Keratinocyte (primary cell): ENCODE measurements around the gene ZNF664. TPM values are rescaled to one million over a fixed set of nuclear protein-coding genes. Genes with fewer than 3 reads are reported as not detected.
A peak's percentile ranks its signal among the peaks of the same experiment; 100 is the strongest.

Experiments
- DNase-seq: peaks from one replicate; pipeline ENCODE4 v3.0.0-alpha.2; 2011; ENCODE audit warnings: low read depth, missing footprints, low spot score
- FAIRE-seq: peaks from 2 replicates; lab custom pipeline; 2011; peaks lifted over from hg19 to GRCh38; lab: Jason Lieb, UNC
- H2AFZ ChIP-seq: 2 replicates; pipeline ENCODE4 v1.6.0; 2012; ENCODE audit warnings: low read length, control low read depth, inconsistent platforms; ENCODE audit not compliant: control insufficient read depth
- H3K27ac ChIP-seq: 2 replicates; pipeline ENCODE4 v1.5.1; 2011; ENCODE audit warnings: low read length; ENCODE audit not compliant: control insufficient read depth, insufficient read depth
- H3K27me3 ChIP-seq: 3 replicates; pipeline ENCODE4 v1.6.0; 2011; ENCODE audit warnings: low read length; ENCODE audit not compliant: control insufficient read depth, insufficient read depth; ENCODE audit errors: extremely low read depth
- H3K36me3 ChIP-seq, 2 experiments: 2 replicates in 1 of 2; 3 replicates in 1 of 2; pipeline ENCODE4 v1.5.1; 2011; ENCODE audit warnings: low read length in 2 of 2, mild to moderate bottlenecking in 1 of 2; ENCODE audit not compliant: control insufficient read depth in 2 of 2, insufficient read depth in 2 of 2; ENCODE audit errors: extremely low read depth in 1 of 2
- H3K4me1 ChIP-seq: 3 replicates; pipeline ENCODE4 v1.5.1; 2011; ENCODE audit warnings: low read length; ENCODE audit not compliant: control insufficient read depth, insufficient read depth; ENCODE audit errors: extremely low read depth
- H3K4me2 ChIP-seq: 3 replicates; pipeline ENCODE4 v1.6.0; 2011; ENCODE audit warnings: low read depth, low read length; ENCODE audit not compliant: control insufficient read depth, insufficient read depth; ENCODE audit errors: extremely low read depth
- H3K4me3 ChIP-seq, 3 experiments: fragments of 200-600 bp in 1 of 3; sonication (generic) in 1 of 3; 2 replicates in 2 of 3; 3 replicates in 1 of 3; pipeline ENCODE4 v1.5.1; 2011 to 2016; ENCODE audit warnings: low read length in 3 of 3, mild to moderate bottlenecking in 3 of 3, control low read depth in 2 of 3, inconsistent platforms in 1 of 3, low read depth in 1 of 3, mixed read lengths in 1 of 3, mixed run types in 1 of 3, moderate library complexity in 1 of 3; ENCODE audit not compliant: control insufficient read depth in 2 of 3, insufficient read depth in 2 of 3; ENCODE audit errors: extremely low read depth in 1 of 3
- H3K79me2 ChIP-seq: 2 replicates; pipeline ENCODE4 v1.6.0; 2012; ENCODE audit warnings: low read length; ENCODE audit not compliant: control insufficient read depth, insufficient read depth
- H3K9ac ChIP-seq: 3 replicates; pipeline ENCODE4 v1.6.0; 2011; ENCODE audit warnings: low read length; ENCODE audit not compliant: control insufficient read depth, insufficient read depth; ENCODE audit errors: extremely low read depth
- H3K9me1 ChIP-seq: 3 replicates; pipeline ENCODE4 v1.6.0; 2011; ENCODE audit warnings: low read length; ENCODE audit not compliant: control insufficient read depth, insufficient read depth; ENCODE audit errors: extremely low read depth
- H3K9me3 ChIP-seq: 2 replicates; pipeline ENCODE4 v1.5.1; 2012; ENCODE audit warnings: low read depth, low read length; ENCODE audit not compliant: control insufficient read depth
- H4K20me1 ChIP-seq: 3 replicates; pipeline ENCODE4 v1.6.0; 2011; ENCODE audit warnings: low read length; ENCODE audit not compliant: control insufficient read depth, insufficient read depth; ENCODE audit errors: extremely low read depth
- CTCF ChIP-seq, 3 experiments: IDR thresholded peaks in 1 of 3; conservative IDR thresholded peaks in 1 of 3; optimal IDR thresholded peaks in 1 of 3; 2 replicates in 2 of 3; 3 replicates in 1 of 3; pipeline versions ENCODE3 to v1.5.1; 2011; ENCODE audit warnings: low read length in 3 of 3, mild to moderate bottlenecking in 3 of 3, moderate library complexity in 2 of 3, control low read depth in 1 of 3, inconsistent platforms in 1 of 3; ENCODE audit not compliant: insufficient read depth in 2 of 3; ENCODE audit errors: extremely low read depth in 1 of 3
- EZH2 ChIP-seq: IDR thresholded peaks from one replicate; pipeline ENCODE4 v1.6.1; 2012; ENCODE audit warnings: inconsistent platforms, mild to moderate bottlenecking, low read length, moderate library complexity
- dilution Hi-C: fragments of 300-500 bp; cut with MboI; formaldehyde crosslinking; loops from one replicate; pipeline ENCODE4 v1.7.0; 2020; ENCODE audit warnings: low sequenced_read_pairs; ENCODE audit not compliant: extremely low pct_ligation_motif_present
- polyA plus RNA-seq, 5 experiments: library from polyadenylated mRNA; depleted of rRNA in 3 of 5; stranded (reverse) in 3 of 5; stranded (forward) in 1 of 5; unstranded in 1 of 5; fragments of >200 nt; gene quantifications; 1 replicate in 1 of 5; 2 replicates in 3 of 5; 3 replicates in 1 of 5; pipeline versions ENCODE4 v1.2.1 to v1.2.3, GENCODE V29; 2011 to 2012; ENCODE audit warnings: missing spikeins in 2 of 5, low read depth in 1 of 5, low replicate concordance in 1 of 5

Gene ZNF664
- polyA plus RNA-seq, 1 donor (not counting 4 experiments of a cell fraction or from before 2014, with no cell fraction given): 48.7 TPM

GRCh38 chr12:123938679-123939480 lies 34.1 kb upstream of the ZNF664 start:
- H2AFZ ChIP-seq: no peak overlapping the region
- H3K79me2 ChIP-seq: no peaks in the 10 kb centered on the region
- H3K4me2 ChIP-seq: no peak overlapping the region

GRCh38 chr12:123939716-123940626 lies 33.0 kb upstream of the ZNF664 start:
- Histone ChIP-seq H3K4me3 (no peak overlapping the region), H2AFZ (no peak overlapping the region), H3K9me3 (no peaks in the 10 kb centered on the region), H3K4me2 (no peak overlapping the region), H4K20me1 (no peaks in the 10 kb centered on the region), H3K36me3 (peaks cover 0 to 14% of the 10 kb centered on the region in 2 experiments), H3K4me1 (no peaks in the 10 kb centered on the region), H3K27me3 (no peaks in the 10 kb centered on the region), H3K9ac (no peak overlapping the region), H3K27ac (no peak overlapping the region), H3K79me2 (no peaks in the 10 kb centered on the region), H3K9me1 (no peaks in the 10 kb centered on the region)
- TF ChIP-seq CTCF (optimal IDR thresholded peaks at IDR 0.05 in 1 of 3, IDR thresholded peaks at IDR 0.05 in 1 of 3, conservative IDR thresholded peaks at IDR 0.05 in 1 of 3; ENCODE audit: extremely low read depth in 1 of 3, insufficient read depth in 2 of 3, low read length in 3 of 3): no peak
- no peak for TF ChIP-seq EZH2
- no peak for DNase-seq
- FAIRE-seq: no peak
- dilution Hi-C loops: no loop called here

More at GRCh38 chr12:123938679-123939480, 34.1 kb upstream of the ZNF664 start:
- FAIRE-seq (no peak), DNase-seq (no peak)
- H3K36me3 ChIP-seq: peaks cover 0 to 14% of the 10 kb centered on the region in 2 experiments
- H3K4me1 ChIP-seq: no peaks in the 10 kb centered on the region
- no peak overlapping the region for H3K27ac ChIP-seq
- no peaks in the 10 kb centered on the region for H4K20me1 ChIP-seq
- no peak overlapping the region for H3K4me3 ChIP-seq
- TF ChIP-seq CTCF (optimal IDR thresholded peaks at IDR 0.05 in 1 of 3, IDR thresholded peaks at IDR 0.05 in 1 of 3, conservative IDR thresholded peaks at IDR 0.05 in 1 of 3; ENCODE audit: extremely low read depth in 1 of 3, insufficient read depth in 2 of 3, low read length in 3 of 3): peak; percentile 13 to 59 (median 35)
- no peak for TF ChIP-seq EZH2
- dilution Hi-C loops: no loop called here
- no peaks in the 10 kb centered on the region for H3K9me1 ChIP-seq
- peaks cover 6% of the 10 kb centered on the region for H3K27me3 ChIP-seq
- H3K9me3 ChIP-seq: no peaks in the 10 kb centered on the region
- H3K9ac ChIP-seq: no peak overlapping the region
